Loucy (cell line): ENCODE results near the gene MPRIP.
"Not testable (repeated sequence)": the region's sequence is repeated elsewhere in the genome, so short reads cannot be mapped to it uniquely, and the experiment has no call there.

Experiments used
- H2AFZ ChIP-seq: fragments of 200-600 bp; sonication (generic); 2 replicates; pipeline ENCODE4 v1.6.0; 2016; ENCODE audit warnings: antibody characterized with exemption, mild to moderate bottlenecking, low read length, moderate library complexity
- H3F3A ChIP-seq: fragments of 200-600 bp; 2 replicates; pipeline ENCODE4 v1.6.0; 2016; ENCODE audit warnings: antibody characterized with exemption, low read depth, mild to moderate bottlenecking
- H3K27me3 ChIP-seq: fragments of 200-600 bp; sonication (generic); 2 replicates; pipeline ENCODE4 v1.6.1; 2014; ENCODE audit warnings: low read length, mild to moderate bottlenecking; ENCODE audit not compliant: insufficient read depth, poor library complexity, severe bottlenecking
- H3K36me3 ChIP-seq: fragments of 200-600 bp; sonication (generic); 2 replicates; pipeline ENCODE4 v1.6.1; 2016; ENCODE audit warnings: low read length; ENCODE audit not compliant: insufficient read depth
- H3K4me1 ChIP-seq: fragments of 200-600 bp; sonication (generic); 2 replicates; pipeline ENCODE4 v1.5.1; 2014; ENCODE audit warnings: low read length, mild to moderate bottlenecking; ENCODE audit not compliant: insufficient read depth, poor library complexity, severe bottlenecking
- H3K4me2 ChIP-seq: fragments of 200-600 bp; sonication (generic); 2 replicates; pipeline ENCODE4 v1.6.0; 2014; ENCODE audit warnings: antibody characterized with exemption, low read length, low read depth, mild to moderate bottlenecking; ENCODE audit not compliant: poor library complexity, severe bottlenecking
- H3K4me3 ChIP-seq: fragments of 200-600 bp; sonication (generic); 2 replicates; pipeline ENCODE4 v1.5.1; 2014; ENCODE audit warnings: low read length, mild to moderate bottlenecking, mixed read lengths; ENCODE audit not compliant: poor library complexity, severe bottlenecking
- H3K79me2 ChIP-seq: fragments of 200-600 bp; sonication (generic); 2 replicates; pipeline ENCODE4 v1.6.1; 2014; ENCODE audit warnings: low read length; ENCODE audit not compliant: insufficient read depth
- H3K9ac ChIP-seq: fragments of 200-600 bp; sonication (generic); 2 replicates; pipeline ENCODE4 v1.6.0; 2014; ENCODE audit warnings: mild to moderate bottlenecking, low read depth, low read length, moderate library complexity; ENCODE audit not compliant: poor library complexity, severe bottlenecking
- H3K9me2 ChIP-seq: fragments of 200-600 bp; sonication (generic); replicated peaks from 2 replicates; pipeline ENCODE4 v1.6.1; 2016; ENCODE audit warnings: low read depth, low read length, mixed read lengths
- H3K9me3 ChIP-seq: fragments of 200-600 bp; sonication (generic); 2 replicates; pipeline ENCODE4 v1.6.1; 2014; ENCODE audit warnings: mild to moderate bottlenecking, antibody characterized with exemption, low read length, low read depth; ENCODE audit not compliant: insufficient read depth
- H4K20me1 ChIP-seq: fragments of 200-600 bp; sonication (generic); 2 replicates; pipeline ENCODE4 v1.6.0; 2014; ENCODE audit warnings: antibody characterized with exemption, low read length, mild to moderate bottlenecking; ENCODE audit not compliant: insufficient read depth, poor library complexity, severe bottlenecking
- CTCF ChIP-seq: fragments of 200-600 bp; sonication (generic); conservative IDR thresholded peaks from 2 replicates; pipeline ENCODE4 v1.5.1; 2014; ENCODE audit warnings: mild to moderate bottlenecking, antibody characterized with exemption, low read length
- EZH2phosphoT487 ChIP-seq: fragments of 200-600 bp; IDR thresholded peaks from 2 replicates; pipeline ENCODE4 v1.6.1; 2018; ENCODE audit warnings: antibody characterized with exemption, mild to moderate bottlenecking, moderate library complexity, borderline replicate concordance

MPRIP gene

GRCh38 chr17:17015230-17015629 is 27.0 kb upstream of the MPRIP start:
- no peak overlapping the region for H3K4me2 ChIP-seq
- no peaks in the 10 kb centered on the region for H4K20me1 ChIP-seq
- H3K4me3 ChIP-seq: no peak overlapping the region
- TF ChIP-seq CTCF: no peak
- no peak for TF ChIP-seq EZH2phosphoT487
- no peak overlapping the region for H2AFZ ChIP-seq
- H3K9me2 ChIP-seq: no peaks in the 10 kb centered on the region
- no peaks in the 10 kb centered on the region for H3K27me3 ChIP-seq
- peaks cover 24% of the 10 kb centered on the region for H3K4me1 ChIP-seq
- no peaks in the 10 kb centered on the region for H3K9me3 ChIP-seq
- H3K36me3 ChIP-seq: no peaks in the 10 kb centered on the region
- no peaks in the 10 kb centered on the region for H3F3A ChIP-seq
- no peaks in the 10 kb centered on the region for H3K79me2 ChIP-seq
- H3K9ac ChIP-seq: no peak overlapping the region

- H3F3A ChIP-seq, H3K4me3 ChIP-seq, H3K79me2 ChIP-seq, H3K36me3 ChIP-seq, H3K9me2 ChIP-seq, H4K20me1 ChIP-seq, H3K27me3 ChIP-seq, H3K9me3 ChIP-seq, H3K9ac ChIP-seq: not testable (repeated sequence)
- Histone ChIP-seq H3K4me2 (peak overlapping the region; percentile 43), H3K4me1 (peaks cover 24% of the 10 kb centered on the region), H2AFZ (peak overlapping the region; percentile 57; the same call in 1 of the 2 replicates)
Observed at GRCh38 chr17:17016199-17017197, 25.8 kb upstream of the MPRIP start.

- Histone ChIP-seq H3K27me3 (no peaks in the 10 kb centered on the region), H3K9me2 (no peaks in the 10 kb centered on the region), H3K79me2 (no peaks in the 10 kb centered on the region), H3K9me3 (no peaks in the 10 kb centered on the region), H3K4me1 (peaks cover 24% of the 10 kb centered on the region), H3K4me2 (peak overlapping the region; percentile 49), H3F3A (no peaks in the 10 kb centered on the region), H4K20me1 (no peaks in the 10 kb centered on the region), H3K36me3 (no peaks in the 10 kb centered on the region), H2AFZ (peak overlapping the region; percentile 49), H3K4me3 (no peak overlapping the region), H3K9ac (peak overlapping the region; percentile 40)
- TF ChIP-seq EZH2phosphoT487: no peak
- TF ChIP-seq CTCF: no peak
Observed at GRCh38 chr17:17017343-17018014, 24.8 kb upstream of the MPRIP start.
